K562 (cell line): ENCODE results near the gene PPIE. TPM values are rescaled to one million over a fixed set of nuclear protein-coding genes. Genes with fewer than 3 reads are reported as not detected.

ENCODE experiments used
- BACH1 ChIP-seq: fragments of 200-800 bp; sonication (Bioruptor generic); IDR thresholded peaks from 2 replicates; pipeline ENCODE4 v1.6.1; 2016; ENCODE audit warnings: missing genetic modification characterization, missing compliant biosample characterization
- DIDO1 ChIP-seq: fragments of 450-650 bp; IDR thresholded peaks from 2 replicates; pipeline ENCODE4 v1.6.1; 2016; ENCODE audit warnings: low read depth, missing biosample characterization, missing genetic modification characterization
- PRDM10 ChIP-seq: fragments of 450-650 bp; IDR thresholded peaks from 2 replicates; pipeline ENCODE4 v1.6.1; 2018; ENCODE audit not compliant: partially characterized antibody
- RUNX1 ChIP-seq: sonication (generic); IDR thresholded peaks from 2 replicates; pipeline ENCODE4 v1.6.1; 2016; ENCODE audit warnings: antibody characterized with exemption, low read depth
- SIRT6 ChIP-seq: IDR thresholded peaks from one replicate; pipeline ENCODE4 v1.6.1; 2012; ENCODE audit warnings: low read depth, mild to moderate bottlenecking, control low read depth, inconsistent platforms, low read length, moderate library complexity
- polyA plus RNA-seq, 8 experiments: library from polyadenylated mRNA; depleted of rRNA in 4 of 8; stranded (reverse) in 5 of 8; unstranded in 3 of 8; fragments of >200 nt; fragmentation: Nextera tagmentation in 2 of 8; fragmentation: Illumina TruSeq in 1 of 8; extraction: Ambion mirVana in 2 of 8; extraction: Trizol in 1 of 8; gene quantifications; 2 replicates each; pipeline versions ENCODE4 v1.2.1 to v1.2.3, GENCODE V29; 2011 to 2014; ENCODE audit warnings: inconsistent platforms in 1 of 8, missing spikeins in 1 of 8
- total RNA-seq, 7 experiments: library from RNA; depleted of rRNA in 6 of 7; stranded (reverse); fragments of >200 nt in 6 of 7; fragmentation: Illumina TruSeq in 2 of 7; extraction: Trizol in 2 of 7; gene quantifications; 2 replicates each; pipeline versions ENCODE4 v1.2.1 to v1.2.3, GENCODE V29; 2011 to 2021; ENCODE audit warnings: low replicate concordance in 1 of 7
- TF ChIP-seq, protein P1 (sequence below), 2 experiments: IDR thresholded peaks in 1 of 2; conservative IDR thresholded peaks in 1 of 2; 2 replicates each; pipeline ENCODE4 v1.6.1; 2016; ENCODE audit warnings: low read depth in 2 of 2, mild to moderate bottlenecking in 1 of 2, missing compliant biosample characterization in 1 of 2, missing genetic modification characterization in 1 of 2, moderate library complexity in 1 of 2
- TF ChIP-seq, protein P2 (sequence below): sonication (generic); formaldehyde crosslinking; IDR thresholded peaks from 2 replicates; pipeline ENCODE4 v1.8.0; 2022; ENCODE audit warnings: mild to moderate bottlenecking, missing genetic modification reagents
- TF ChIP-seq, protein P3 (sequence below): sonication (generic); formaldehyde crosslinking; IDR thresholded peaks from 2 replicates; pipeline ENCODE4 v1.8.0; 2022; ENCODE audit warnings: missing genetic modification reagents, mild to moderate bottlenecking, moderate library complexity, borderline replicate concordance

Gene PPIE
- total and polyA plus RNA-seq, 9 of the 15 experiments (the other 6 are each of a cell fraction or from before 2014, with no cell fraction given), result 75.4 to 444 (median 131) TPM

- TF ChIP-seq, protein P1, sequence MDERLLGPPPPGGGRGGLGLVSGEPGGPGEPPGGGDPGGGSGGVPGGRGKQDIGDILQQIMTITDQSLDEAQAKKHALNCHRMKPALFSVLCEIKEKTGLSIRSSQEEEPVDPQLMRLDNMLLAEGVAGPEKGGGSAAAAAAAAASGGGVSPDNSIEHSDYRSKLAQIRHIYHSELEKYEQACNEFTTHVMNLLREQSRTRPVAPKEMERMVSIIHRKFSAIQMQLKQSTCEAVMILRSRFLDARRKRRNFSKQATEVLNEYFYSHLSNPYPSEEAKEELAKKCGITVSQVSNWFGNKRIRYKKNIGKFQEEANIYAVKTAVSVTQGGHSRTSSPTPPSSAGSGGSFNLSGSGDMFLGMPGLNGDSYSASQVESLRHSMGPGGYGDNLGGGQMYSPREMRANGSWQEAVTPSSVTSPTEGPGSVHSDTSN (CRISPR knock-in tag; IDR thresholded peaks at IDR 0.05; ENCODE audit: low read depth), result 0 out of 2 replicates have a peak, but pooled peaks have one; percentile 17
- TF ChIP-seq, protein P1 (tag; conservative IDR thresholded peaks at IDR 0.05; ENCODE audit: low read depth), result peak; percentile 97
- TF ChIP-seq PRDM10 (peak; percentile 73), SIRT6 (no peak), DIDO1 (tag) (0 out of 2 replicates have a peak, but pooled peaks have one; percentile 47), BACH1 (tag) (peak; percentile 81; the same call in 1 of the 2 replicates), RUNX1 (peak; percentile 62; the same call in 1 of the 2 replicates)
- TF ChIP-seq, protein P2, sequence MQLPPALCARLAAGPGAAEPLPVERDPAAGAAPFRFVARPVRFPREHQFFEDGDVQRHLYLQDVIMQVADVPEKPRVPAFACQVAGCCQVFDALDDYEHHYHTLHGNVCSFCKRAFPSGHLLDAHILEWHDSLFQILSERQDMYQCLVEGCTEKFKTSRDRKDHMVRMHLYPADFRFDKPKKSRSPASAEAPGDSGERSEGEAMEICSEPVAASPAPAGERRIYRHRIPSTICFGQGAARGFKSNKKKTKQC, result peak; percentile 71; the same call in 1 of the 2 replicates
- TF ChIP-seq, protein P3, sequence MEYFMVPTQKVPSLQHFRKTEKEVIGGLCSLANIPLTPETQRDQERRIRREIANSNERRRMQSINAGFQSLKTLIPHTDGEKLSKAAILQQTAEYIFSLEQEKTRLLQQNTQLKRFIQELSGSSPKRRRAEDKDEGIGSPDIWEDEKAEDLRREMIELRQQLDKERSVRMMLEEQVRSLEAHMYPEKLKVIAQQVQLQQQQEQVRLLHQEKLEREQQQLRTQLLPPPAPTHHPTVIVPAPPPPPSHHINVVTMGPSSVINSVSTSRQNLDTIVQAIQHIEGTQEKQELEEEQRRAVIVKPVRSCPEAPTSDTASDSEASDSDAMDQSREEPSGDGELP (CRISPR knock-in tag), result peak; percentile 90
Measured at GRCh38 chr1:39711104-39711965, 27.3 kb upstream of the PPIE start (continued).
